Subcutaneous adipose tissue (tissue), 4 donors: ENCODE results near the gene ATG3. TPM values are rescaled to one million over a fixed set of nuclear protein-coding genes. Genes with fewer than 3 reads are reported as not detected.

ENCODE experiments used
- CTCF ChIP-seq: fragments of 450-650 bp; IDR thresholded peaks from one replicate; pipeline ENCODE4 v1.5.1; 2016; ENCODE audit warnings: low read depth, mild to moderate bottlenecking, control low read depth, antibody characterized with exemption, moderate library complexity
- total RNA-seq, 4 donors: library from RNA; depleted of rRNA; stranded (reverse); fragments of >200 nt; gene quantifications; one replicate each; pipeline ENCODE4 v1.1.0, GENCODE V29; 2016

Gene ATG3
- total RNA-seq, 4 donors from 2014 or later = 53.9 to 79.3 (median 70.3) TPM

GRCh38 chr3:112598731-112599130, 37.0 kb upstream of the ATG3 start:
- no peak for TF ChIP-seq CTCF

GRCh38 chr3:112597945-112598344, 36.2 kb upstream of the ATG3 start:
- TF ChIP-seq CTCF = no peak

GRCh38 chr3:112594856-112595255, 33.1 kb upstream of the ATG3 start:
- TF ChIP-seq CTCF = no peak

- no peak for TF ChIP-seq CTCF
Observed at GRCh38 chr3:112593258-112593657, 31.5 kb upstream of the ATG3 start.

- TF ChIP-seq CTCF = no peak
Observed at GRCh38 chr3:112587336-112587735, 25.6 kb upstream of the ATG3 start.

GRCh38 chr3:112585782-112586181, 24.0 kb upstream of the ATG3 start:
- no peak for TF ChIP-seq CTCF

- no peak for TF ChIP-seq CTCF
Observed at GRCh38 chr3:112583105-112583504, 21.3 kb upstream of the ATG3 start.
